Liver (tissue), 9 donors: ENCODE data around the gene EGLN1. TPM values are rescaled to one million over a fixed set of nuclear protein-coding genes. Genes with fewer than 3 reads are reported as not detected.

Experiments
- DNase-seq: peaks from one replicate; pipeline ENCODE4 v3.0.0-alpha.2; 2017; ENCODE audit warnings: low spot score
- H3K27ac ChIP-seq, 2 donors: one replicate each; pipeline ENCODE4 v1.7.0; 2013; ENCODE audit warnings: inconsistent platforms in 2 of 2, low read length in 2 of 2, control low read depth in 1 of 2, low read depth in 1 of 2, mild to moderate bottlenecking in 1 of 2
- H3K27me3 ChIP-seq, 4 donors: one replicate each; pipeline versions ENCODE4 v1.6.1 to v1.7.0; 2013; ENCODE audit warnings: low read length in 3 of 4, inconsistent platforms in 1 of 4, mild to moderate bottlenecking in 1 of 4, moderate library complexity in 1 of 4; ENCODE audit not compliant: control insufficient read depth in 4 of 4, insufficient read depth in 4 of 4
- H3K36me3 ChIP-seq, 4 donors: one replicate each; pipeline versions ENCODE4 v1.6.1 to v1.7.0; 2013; ENCODE audit warnings: low read length in 3 of 4, mild to moderate bottlenecking in 3 of 4, low read depth in 1 of 4, moderate library complexity in 1 of 4; ENCODE audit not compliant: control insufficient read depth in 4 of 4, insufficient read depth in 3 of 4
- H3K4me1 ChIP-seq, 4 donors: one replicate each; pipeline versions ENCODE4 v1.6.1 to v1.7.0; 2013; ENCODE audit warnings: low read length in 3 of 4, mild to moderate bottlenecking in 3 of 4, moderate library complexity in 1 of 4; ENCODE audit not compliant: control insufficient read depth in 4 of 4, insufficient read depth in 4 of 4
- H3K4me3 ChIP-seq, 3 donors: one replicate each; pipeline versions ENCODE4 v1.6.1 to v1.7.0; 2013; ENCODE audit warnings: low read length in 3 of 3, control low read depth in 1 of 3, low read depth in 1 of 3, mild to moderate bottlenecking in 1 of 3
- H3K9ac ChIP-seq, 2 donors: one replicate each; pipeline ENCODE4 v1.7.0; 2013; ENCODE audit warnings: low read length in 2 of 2, mild to moderate bottlenecking in 2 of 2, moderate library complexity in 2 of 2, control low read depth in 1 of 2, low read depth in 1 of 2
- H3K9me3 ChIP-seq, 4 donors: one replicate each; pipeline versions ENCODE4 v1.6.1 to v1.7.0; 2013; ENCODE audit warnings: low read length in 3 of 4; ENCODE audit not compliant: control insufficient read depth in 4 of 4
- EGR1 ChIP-seq, 2 donors: IDR thresholded peaks; 2 replicates each; pipeline ENCODE4 v1.6.1; 2016 to 2018; ENCODE audit warnings: antibody characterized with exemption in 2 of 2, low read depth in 2 of 2
- FOXA1 ChIP-seq: IDR thresholded peaks from 2 replicates; pipeline ENCODE4 v1.6.1; 2016; ENCODE audit warnings: antibody characterized with exemption
- FOXA2 ChIP-seq: IDR thresholded peaks from 2 replicates; pipeline ENCODE4 v1.6.1; 2016; ENCODE audit warnings: antibody characterized with exemption
- GABPA ChIP-seq, 2 donors: IDR thresholded peaks in 1 of 2; conservative IDR thresholded peaks in 1 of 2; 2 replicates each; pipeline ENCODE4 v1.6.1; 2016; ENCODE audit warnings: antibody characterized with exemption in 2 of 2, mild to moderate bottlenecking in 1 of 2, moderate library complexity in 1 of 2
- HNF4A ChIP-seq, 2 donors: conservative IDR thresholded peaks; 2 replicates each; pipeline ENCODE4 v1.6.1; 2016; ENCODE audit warnings: antibody characterized with exemption in 2 of 2, mild to moderate bottlenecking in 2 of 2
- JUND ChIP-seq, 2 donors: IDR thresholded peaks; 2 replicates each; pipeline ENCODE4 v1.6.1; 2016; ENCODE audit warnings: antibody characterized with exemption in 2 of 2
- NR2F2 ChIP-seq: IDR thresholded peaks from 2 replicates; pipeline ENCODE4 v1.6.1; 2016; ENCODE audit warnings: antibody characterized with exemption
- RAD21 ChIP-seq, 2 donors: IDR thresholded peaks; 2 replicates each; pipeline ENCODE4 v1.6.1; 2016; ENCODE audit warnings: antibody characterized with exemption in 2 of 2, mild to moderate bottlenecking in 2 of 2
- RXRA ChIP-seq, 2 donors: IDR thresholded peaks; 2 replicates each; pipeline ENCODE4 v1.6.1; 2017 to 2018; ENCODE audit warnings: antibody characterized with exemption in 2 of 2, mild to moderate bottlenecking in 1 of 2
- SP1 ChIP-seq: IDR thresholded peaks from 2 replicates; pipeline ENCODE4 v1.6.1; 2018; ENCODE audit warnings: antibody characterized with exemption, mild to moderate bottlenecking
- WGBS: extraction: QIAGEN DNeasy Blood & Tissue Kit; methylation state at CpG from one replicate; pipeline ENCODE4 v1.1.7; 2013; 5-methylcytosine and 5-hydroxymethylcytosine counted together
- polyA plus RNA-seq, 2 donors: library from polyadenylated mRNA; stranded (reverse) in 1 of 2; unstranded in 1 of 2; fragments of 200-250 nt in 1 of 2; fragments of >200 nt in 1 of 2; fragmentation: Nextera tagmentation in 1 of 2; extraction: Ambion mirVana in 1 of 2; gene quantifications; one replicate each; pipeline versions ENCODE4 v1.2.1 to v1.2.3, GENCODE V29; 2013 to 2015
- total RNA-seq, 2 donors: library from RNA; depleted of rRNA; stranded (reverse); fragments of >200 nt; gene quantifications; one replicate each; pipeline ENCODE4 v1.2.3, GENCODE V29; 2014
- TF ChIP-seq, protein P1 (sequence below): IDR thresholded peaks from 2 replicates; pipeline ENCODE4 v1.6.1; 2016; ENCODE audit warnings: antibody characterized with exemption
- TF ChIP-seq, protein P2 (sequence below): fragments of 150-350 bp; IDR thresholded peaks from 2 replicates; pipeline ENCODE4 v1.5.1; 2017; ENCODE audit warnings: improper control_type of control experiment, low read depth, low read length; ENCODE audit not compliant: missing input control
- TF ChIP-seq, protein P3 (sequence below): IDR thresholded peaks from 2 replicates; pipeline ENCODE4 v1.6.1; 2016; ENCODE audit warnings: antibody characterized with exemption
- donor health status: healthy.
- donor health status: healthy.
- donor health status: healthy.
- donor health status: healthy.
- donor health status: healthy.

The EGLN1 gene
- total and polyA plus RNA-seq, 4 donors: 7.2 to 44.8 (median 22.2) TPM

DNA sequence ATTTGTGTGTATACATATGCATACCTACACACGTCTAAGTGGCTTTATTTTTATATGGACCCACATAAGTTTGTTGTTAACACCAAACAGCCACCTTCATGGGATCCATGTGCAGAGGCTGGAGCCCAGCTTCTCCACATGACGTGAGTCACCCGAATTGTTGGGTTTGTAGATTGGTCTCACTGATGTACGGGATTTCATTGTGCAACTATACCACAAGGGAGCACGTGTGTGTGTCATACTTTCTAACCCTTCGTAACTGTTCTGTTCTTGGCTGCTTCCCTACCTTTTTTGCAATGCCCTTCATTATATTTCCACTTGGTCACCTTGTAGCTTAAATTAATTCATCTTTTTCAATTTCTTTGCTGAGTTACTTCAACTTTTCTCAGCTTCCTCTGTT, 63.0 kb downstream of the EGLN1 start:
- Histone ChIP-seq H3K4me1 (peaks cover 0 to 6% (median 2%) of the 10 kb centered on the region in 4 donors), H3K27me3 (no peaks in the 10 kb centered on the region), H3K9me3 (no peaks in the 10 kb centered on the region), H3K36me3 (peaks cover 0 to 4% (median 2%) of the 10 kb centered on the region in 4 donors), H3K27ac (no peak overlapping the region), H3K9ac (no peak overlapping the region), H3K4me3 (no peak overlapping the region)
- TF ChIP-seq JUND (IDR thresholded peaks at IDR 0.05) (no peak), SP1 (no peak), EGR1 (IDR thresholded peaks at IDR 0.05; ENCODE audit: low read depth in 2 of 2) (no peak), HNF4A (conservative IDR thresholded peaks at IDR 0.05) (no peak), FOXA1 (no peak), NR2F2 (no peak), RXRA (IDR thresholded peaks at IDR 0.05) (no peak), FOXA2 (no peak)
- TF ChIP-seq, protein P1, sequence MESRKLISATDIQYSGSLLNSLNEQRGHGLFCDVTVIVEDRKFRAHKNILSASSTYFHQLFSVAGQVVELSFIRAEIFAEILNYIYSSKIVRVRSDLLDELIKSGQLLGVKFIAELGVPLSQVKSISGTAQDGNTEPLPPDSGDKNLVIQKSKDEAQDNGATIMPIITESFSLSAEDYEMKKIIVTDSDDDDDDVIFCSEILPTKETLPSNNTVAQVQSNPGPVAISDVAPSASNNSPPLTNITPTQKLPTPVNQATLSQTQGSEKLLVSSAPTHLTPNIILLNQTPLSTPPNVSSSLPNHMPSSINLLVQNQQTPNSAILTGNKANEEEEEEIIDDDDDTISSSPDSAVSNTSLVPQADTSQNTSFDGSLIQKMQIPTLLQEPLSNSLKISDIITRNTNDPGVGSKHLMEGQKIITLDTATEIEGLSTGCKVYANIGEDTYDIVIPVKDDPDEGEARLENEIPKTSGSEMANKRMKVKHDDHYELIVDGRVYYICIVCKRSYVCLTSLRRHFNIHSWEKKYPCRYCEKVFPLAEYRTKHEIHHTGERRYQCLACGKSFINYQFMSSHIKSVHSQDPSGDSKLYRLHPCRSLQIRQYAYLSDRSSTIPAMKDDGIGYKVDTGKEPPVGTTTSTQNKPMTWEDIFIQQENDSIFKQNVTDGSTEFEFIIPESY: no peak
- TF ChIP-seq, protein P2, sequence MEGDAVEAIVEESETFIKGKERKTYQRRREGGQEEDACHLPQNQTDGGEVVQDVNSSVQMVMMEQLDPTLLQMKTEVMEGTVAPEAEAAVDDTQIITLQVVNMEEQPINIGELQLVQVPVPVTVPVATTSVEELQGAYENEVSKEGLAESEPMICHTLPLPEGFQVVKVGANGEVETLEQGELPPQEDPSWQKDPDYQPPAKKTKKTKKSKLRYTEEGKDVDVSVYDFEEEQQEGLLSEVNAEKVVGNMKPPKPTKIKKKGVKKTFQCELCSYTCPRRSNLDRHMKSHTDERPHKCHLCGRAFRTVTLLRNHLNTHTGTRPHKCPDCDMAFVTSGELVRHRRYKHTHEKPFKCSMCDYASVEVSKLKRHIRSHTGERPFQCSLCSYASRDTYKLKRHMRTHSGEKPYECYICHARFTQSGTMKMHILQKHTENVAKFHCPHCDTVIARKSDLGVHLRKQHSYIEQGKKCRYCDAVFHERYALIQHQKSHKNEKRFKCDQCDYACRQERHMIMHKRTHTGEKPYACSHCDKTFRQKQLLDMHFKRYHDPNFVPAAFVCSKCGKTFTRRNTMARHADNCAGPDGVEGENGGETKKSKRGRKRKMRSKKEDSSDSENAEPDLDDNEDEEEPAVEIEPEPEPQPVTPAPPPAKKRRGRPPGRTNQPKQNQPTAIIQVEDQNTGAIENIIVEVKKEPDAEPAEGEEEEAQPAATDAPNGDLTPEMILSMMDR: no peak
- TF ChIP-seq, protein P3, sequence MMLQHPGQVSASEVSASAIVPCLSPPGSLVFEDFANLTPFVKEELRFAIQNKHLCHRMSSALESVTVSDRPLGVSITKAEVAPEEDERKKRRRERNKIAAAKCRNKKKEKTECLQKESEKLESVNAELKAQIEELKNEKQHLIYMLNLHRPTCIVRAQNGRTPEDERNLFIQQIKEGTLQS: no peak
- DNase-seq: no peak
- 81% methylated on average over 6 of the region's 6 CpGs for WGBS

DNA sequence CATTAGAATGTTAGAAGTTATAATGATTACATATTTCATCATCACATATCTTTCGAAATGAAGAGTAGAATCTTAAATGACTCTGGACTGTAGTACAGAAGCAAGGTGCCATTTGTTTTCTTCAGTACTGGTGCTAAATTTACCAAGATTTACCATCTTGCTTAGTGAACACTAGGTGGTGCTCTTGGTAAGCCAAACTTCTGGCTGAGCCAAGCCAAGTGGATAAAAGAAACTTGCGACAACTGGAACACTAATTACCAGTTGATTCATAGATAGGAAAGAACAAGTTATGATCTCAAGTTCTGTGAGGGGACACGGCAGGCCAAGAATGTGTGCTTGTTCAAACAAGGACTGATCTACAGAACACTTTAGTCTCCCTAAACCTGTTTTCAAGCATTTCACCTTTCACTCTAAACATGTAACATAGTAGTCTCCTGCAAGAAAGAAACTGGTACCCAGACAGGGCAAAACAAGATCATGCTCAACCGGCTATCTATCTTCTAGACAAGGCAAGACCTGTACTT, 64.2 kb downstream of the EGLN1 start:
- Histone ChIP-seq H3K27me3 (no peaks in the 10 kb centered on the region), H3K27ac (no peak overlapping the region), H3K9ac (no peak overlapping the region), H3K4me1 (peaks cover 0 to 6% (median 2%) of the 10 kb centered on the region in 4 donors), H3K4me3 (no peak overlapping the region), H3K36me3 (peaks cover 0 to 9% (median 2%) of the 10 kb centered on the region in 4 donors), H3K9me3 (no peaks in the 10 kb centered on the region)
- TF ChIP-seq, protein P1: no peak
- TF ChIP-seq, protein P2: peak; percentile 75
- TF ChIP-seq FOXA1 (no peak), GABPA (IDR thresholded peaks at IDR 0.05 in 1 of 2, conservative IDR thresholded peaks at IDR 0.05 in 1 of 2) (no peak), RAD21 (IDR thresholded peaks at IDR 0.05) (peak; percentile 99)
- peak; percentile 35 for DNase-seq
- 8% methylated on average over 4 of the region's 4 CpGs for WGBS
